ENCODE measurements around the gene EPHA4. TPM values are rescaled to one million over a fixed set of nuclear protein-coding genes. Genes with fewer than 3 reads are reported as not detected.

EPHA4 gene
- total and polyA plus RNA-seq, 2 of the 4 experiments (the other 2 are of a cell fraction), result 36.9 to 132 TPM

- ATAC-seq (ENCODE audit: low read depth) (no peak), DNase-seq (no peak)
- no TSS peak for BruUV-seq (replicated peaks)
- Histone ChIP-seq H3K27me3 (ENCODE audit: control insufficient read depth, insufficient read depth, low read length) (no peaks in the 10 kb centered on the region), H4K8ac (ENCODE audit: low read depth in 2 of 2, low read length in 2 of 2) (no peak overlapping the region), H2BK15ac (ENCODE audit: low read depth, low read length) (no peak overlapping the region), H3K9me3 (ENCODE audit: control insufficient read depth, insufficient read depth, low read length) (peaks cover 2% of the 10 kb centered on the region; the same call in 1 of the 2 replicates), H3K9me1 (ENCODE audit: insufficient read depth, low read length) (no peaks in the 10 kb centered on the region), H3K14ac (replicated peaks; ENCODE audit: low read depth, low read length) (no peak overlapping the region), H3K4me3 (ENCODE audit: insufficient read depth, low read depth, low read length) (no peak overlapping the region), H2AK5ac (ENCODE audit: low read depth, low read length) (no peak overlapping the region), H3K4me1 (ENCODE audit: control insufficient read depth, insufficient read depth, low read length) (no peaks in the 10 kb centered on the region), H3K36me3 (ENCODE audit: control insufficient read depth, insufficient read depth, low read length) (no peaks in the 10 kb centered on the region), H3K18ac (ENCODE audit: low read depth, low read length) (no peak overlapping the region), H2AFZ (replicated peaks; ENCODE audit: low read length, poor library complexity) (no peak overlapping the region), H4K20me1 (ENCODE audit: insufficient read depth, low read length) (no peaks in the 10 kb centered on the region), H2AK9ac (replicated peaks; ENCODE audit: low read depth, low read length, poor library complexity) (no peak overlapping the region), H3K4me2 (ENCODE audit: low read depth, low read length) (no peak overlapping the region), H3K27ac (ENCODE audit: insufficient read depth, low read length) (no peak overlapping the region), H4K5ac (ENCODE audit: low read depth, low read length) (no peak overlapping the region), H3K4ac (ENCODE audit: low read depth, low read length) (no peak overlapping the region), H4K91ac (ENCODE audit: insufficient read depth, low read depth, low read length) (no peak overlapping the region), H2BK5ac (ENCODE audit: low read depth, low read length, poor library complexity, severe bottlenecking) (no peak overlapping the region), H3K79me1 (ENCODE audit: low read depth in 1 of 2, low read length in 2 of 2) (no peaks in the 10 kb centered on the region), H3K9ac (ENCODE audit: low read depth, low read length) (no peak overlapping the region), H2BK20ac (ENCODE audit: low read depth, low read length) (no peak overlapping the region), H3K56ac (ENCODE audit: extremely low read depth, insufficient read depth, low read length) (no peak overlapping the region), H3K23ac (ENCODE audit: low read depth, low read length) (no peak overlapping the region), H2BK120ac (ENCODE audit: low read depth, low read length) (no peak overlapping the region)
- dilution Hi-C loops (cut with HindIII; ENCODE audit: low sequenced_read_pairs, unreplicated experiment) (no loop called here), in situ Hi-C loops (cut with MboI; ENCODE audit: low sequenced_read_pairs) (no loop called here), intact Hi-C loops (cut with micrococcal nuclease) (no loop called here)
- no peak for TF ChIP-seq FOS (IDR thresholded peaks at IDR 0.05; ENCODE audit: low read depth, low read length)
- TF ChIP-seq RCOR1 (IDR thresholded peaks at IDR 0.05; ENCODE audit: insufficient replicate concordance, low read length), result no peak
- no peak for TF ChIP-seq MXI1 (IDR thresholded peaks at IDR 0.05; ENCODE audit: borderline replicate concordance, low read depth, low read length)
- TF ChIP-seq CHD1 (IDR thresholded peaks at IDR 0.05; ENCODE audit: low read depth, low read length), result no peak
- TF ChIP-seq, protein P1, sequence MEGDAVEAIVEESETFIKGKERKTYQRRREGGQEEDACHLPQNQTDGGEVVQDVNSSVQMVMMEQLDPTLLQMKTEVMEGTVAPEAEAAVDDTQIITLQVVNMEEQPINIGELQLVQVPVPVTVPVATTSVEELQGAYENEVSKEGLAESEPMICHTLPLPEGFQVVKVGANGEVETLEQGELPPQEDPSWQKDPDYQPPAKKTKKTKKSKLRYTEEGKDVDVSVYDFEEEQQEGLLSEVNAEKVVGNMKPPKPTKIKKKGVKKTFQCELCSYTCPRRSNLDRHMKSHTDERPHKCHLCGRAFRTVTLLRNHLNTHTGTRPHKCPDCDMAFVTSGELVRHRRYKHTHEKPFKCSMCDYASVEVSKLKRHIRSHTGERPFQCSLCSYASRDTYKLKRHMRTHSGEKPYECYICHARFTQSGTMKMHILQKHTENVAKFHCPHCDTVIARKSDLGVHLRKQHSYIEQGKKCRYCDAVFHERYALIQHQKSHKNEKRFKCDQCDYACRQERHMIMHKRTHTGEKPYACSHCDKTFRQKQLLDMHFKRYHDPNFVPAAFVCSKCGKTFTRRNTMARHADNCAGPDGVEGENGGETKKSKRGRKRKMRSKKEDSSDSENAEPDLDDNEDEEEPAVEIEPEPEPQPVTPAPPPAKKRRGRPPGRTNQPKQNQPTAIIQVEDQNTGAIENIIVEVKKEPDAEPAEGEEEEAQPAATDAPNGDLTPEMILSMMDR (conservative IDR thresholded peaks at IDR 0.05; ENCODE audit: low read depth, low read length), result no peak
- TF ChIP-seq, protein P2, sequence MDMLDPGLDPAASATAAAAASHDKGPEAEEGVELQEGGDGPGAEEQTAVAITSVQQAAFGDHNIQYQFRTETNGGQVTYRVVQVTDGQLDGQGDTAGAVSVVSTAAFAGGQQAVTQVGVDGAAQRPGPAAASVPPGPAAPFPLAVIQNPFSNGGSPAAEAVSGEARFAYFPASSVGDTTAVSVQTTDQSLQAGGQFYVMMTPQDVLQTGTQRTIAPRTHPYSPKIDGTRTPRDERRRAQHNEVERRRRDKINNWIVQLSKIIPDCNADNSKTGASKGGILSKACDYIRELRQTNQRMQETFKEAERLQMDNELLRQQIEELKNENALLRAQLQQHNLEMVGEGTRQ (IDR thresholded peaks at IDR 0.05; ENCODE audit: low read depth, low read length), result no peak
- TF ChIP-seq MAFK (IDR thresholded peaks at IDR 0.05; ENCODE audit: low read depth, low read length), result no peak
- TF ChIP-seq CEBPB (IDR thresholded peaks at IDR 0.05; ENCODE audit: low read depth, low read length), result no peak
- no peak for TF ChIP-seq RFX5 (IDR thresholded peaks at IDR 0.05; ENCODE audit: low read depth, low read length)
- TF ChIP-seq POLR2A (IDR thresholded peaks at IDR 0.05; ENCODE audit: low read depth, low read length), result no peak
- TF ChIP-seq BHLHE40 (IDR thresholded peaks at IDR 0.05; ENCODE audit: low read depth, low read length), result no peak
- no peak for TF ChIP-seq RAD21 (IDR thresholded peaks at IDR 0.05; ENCODE audit: low read length)
- TF ChIP-seq ELK1 (IDR thresholded peaks at IDR 0.05; ENCODE audit: borderline replicate concordance, low read depth, low read length), result no peak
- TF ChIP-seq NFE2L2 (IDR thresholded peaks at IDR 0.05; ENCODE audit: low read depth, low read length), result no peak
- TF ChIP-seq SMC3 (IDR thresholded peaks at IDR 0.05; ENCODE audit: low read depth, low read length), result no peak
- TF ChIP-seq MAZ (IDR thresholded peaks at IDR 0.05; ENCODE audit: borderline replicate concordance, low read depth, low read length), result no peak
- no CpG with 5 or more reads among the region's 1 CpG for WGBS, 2 experiments (ENCODE audit: extremely low coverage in 2 of 2, insufficient read length in 1 of 2)
- POLR2A ChIA-PET (ENCODE audit: unreplicated experiment), result no interaction called here
- CTCF ChIA-PET, result interaction anchor here (0.6 to 1.0 kb wide), 4 partner anchors 9 to 1527 kb away, joined by 3 to 5 read pairs (median 4); no protein-coding TSS in a partner anchor
Observed at GRCh38 chr2:221412978-221413377, 159.1 kb downstream of the EPHA4 start.
